Muscle layer of colon (tissue), 2 donors: Measurements from ENCODE around the gene SCAMP1.

ENCODE experiments used
- H3K27ac ChIP-seq: one replicate; pipeline ENCODE4 v1.7.0; 2013; ENCODE audit warnings: low read depth, mild to moderate bottlenecking, low read length, moderate library complexity
- H3K27me3 ChIP-seq, 2 donors: one replicate each; pipeline ENCODE4 v1.7.0; 2013; ENCODE audit warnings: low read length in 2 of 2, mild to moderate bottlenecking in 2 of 2; ENCODE audit not compliant: insufficient read depth in 2 of 2, control insufficient read depth in 1 of 2
- H3K36me3 ChIP-seq: one replicate; pipeline ENCODE4 v1.7.0; 2013; ENCODE audit warnings: mild to moderate bottlenecking, low read length; ENCODE audit not compliant: insufficient read depth
- H3K4me1 ChIP-seq: one replicate; pipeline ENCODE4 v1.7.0; 2013; ENCODE audit warnings: mild to moderate bottlenecking, low read length; ENCODE audit not compliant: insufficient read depth
- H3K4me3 ChIP-seq, 2 donors: one replicate each; pipeline ENCODE4 v1.7.0; 2013; ENCODE audit warnings: low read length in 2 of 2, low read depth in 1 of 2, mild to moderate bottlenecking in 1 of 2, moderate library complexity in 1 of 2
- H3K9ac ChIP-seq: one replicate; pipeline ENCODE4 v1.7.0; 2013; ENCODE audit warnings: low read length
- H3K9me3 ChIP-seq: one replicate; pipeline ENCODE4 v1.7.0; 2013; ENCODE audit warnings: mild to moderate bottlenecking, low read length
- donor health status: abdominal sarcoma.
- donor health status: Adenocarcinoma of cecum.

The SCAMP1 gene

DNA sequence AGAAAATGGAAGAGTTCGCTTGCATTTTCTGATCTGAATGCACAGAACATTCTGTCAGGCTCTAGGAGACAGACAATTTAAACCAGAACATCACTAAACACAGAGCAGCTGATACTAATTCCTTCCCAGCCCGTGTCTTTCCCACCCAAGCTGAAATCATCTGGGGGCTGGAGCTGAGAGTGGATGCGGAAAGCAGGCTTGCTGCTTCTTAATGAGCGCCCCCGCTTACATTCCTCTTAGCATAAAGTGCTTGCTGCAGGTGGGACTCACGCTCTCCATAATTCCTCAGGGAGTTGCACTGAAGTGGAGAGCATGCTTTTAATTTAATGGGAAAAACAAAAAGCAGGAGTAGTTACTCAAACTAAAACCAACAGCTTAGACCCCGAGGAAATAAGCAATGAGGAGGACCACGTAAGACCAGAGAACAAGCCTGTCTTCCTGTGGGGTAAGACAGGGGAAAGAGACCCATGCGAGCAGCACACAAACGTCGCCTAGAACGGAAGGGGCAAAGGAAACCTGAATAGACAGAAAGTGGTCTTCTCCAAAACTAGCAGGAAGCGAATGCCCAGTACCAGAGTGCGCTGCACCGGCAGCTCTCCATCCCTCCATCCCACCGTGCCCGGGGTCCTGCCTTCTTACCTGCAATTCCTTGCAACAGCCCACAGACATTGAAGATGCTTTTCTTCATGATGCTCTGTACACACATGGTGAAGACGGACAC, 148.9 kb downstream of the SCAMP1 start:
- Histone ChIP-seq H3K9me3 (no peaks in the 10 kb centered on the region), H3K4me1 (peaks cover 75% of the 10 kb centered on the region), H3K36me3 (no peaks in the 10 kb centered on the region), H3K9ac (peak overlapping the region; percentile 34), H3K27me3 (no peaks in the 10 kb centered on the region), H3K4me3 (peak overlapping the region in 1 of 2 donors; percentile 60), H3K27ac (no peak overlapping the region)

DNA sequence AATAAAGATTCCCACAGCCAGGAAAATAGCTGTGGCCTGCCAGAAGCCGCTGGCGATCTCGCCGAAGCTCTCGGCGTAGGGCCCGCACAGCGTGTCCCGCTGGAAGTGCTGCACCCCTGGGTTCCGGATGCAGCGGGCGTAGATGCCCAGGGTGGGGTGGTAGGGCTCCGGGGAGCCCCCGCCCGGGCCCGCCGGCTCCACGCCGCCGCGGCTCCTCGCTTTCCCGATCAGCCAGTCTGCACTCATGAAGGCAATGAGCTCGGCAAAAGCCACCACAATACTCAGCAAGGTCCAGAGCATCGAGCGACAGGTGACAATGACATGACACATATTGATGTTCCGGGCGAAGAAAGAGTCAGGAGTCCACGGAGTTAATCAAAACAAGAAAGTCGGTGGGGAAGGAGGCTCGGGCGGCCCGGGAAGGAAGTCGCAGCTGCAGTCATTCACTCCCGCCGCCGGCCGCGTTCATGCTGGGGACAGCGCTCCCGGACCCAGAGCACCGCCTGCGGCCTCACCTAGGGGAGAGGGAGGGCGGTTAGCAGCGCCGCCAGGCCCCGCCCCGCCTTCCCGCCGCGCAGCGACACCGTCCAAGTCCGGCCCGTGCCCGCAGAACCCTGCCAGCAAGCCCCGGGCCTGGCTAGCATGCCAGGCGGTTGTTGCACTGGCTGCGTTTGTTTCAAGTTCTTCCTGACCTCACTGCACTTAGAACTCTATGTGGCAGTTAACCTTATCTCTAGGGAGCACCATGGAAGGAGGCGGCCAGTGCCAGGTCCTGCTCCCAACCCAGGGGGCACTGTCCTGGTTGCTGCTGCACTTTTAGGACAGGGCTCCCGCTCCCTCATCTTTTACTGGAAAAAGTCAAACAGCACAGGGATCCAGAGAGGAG, 149.7 kb downstream of the SCAMP1 start:
- Histone ChIP-seq H3K9ac (peak overlapping the region; percentile 45), H3K27ac (peak overlapping the region; percentile 70), H3K36me3 (no peaks in the 10 kb centered on the region), H3K9me3 (no peaks in the 10 kb centered on the region), H3K4me1 (peaks cover 67% of the 10 kb centered on the region), H3K4me3 (peak overlapping the region; percentile 33 to 60), H3K27me3 (no peaks in the 10 kb centered on the region)

DNA sequence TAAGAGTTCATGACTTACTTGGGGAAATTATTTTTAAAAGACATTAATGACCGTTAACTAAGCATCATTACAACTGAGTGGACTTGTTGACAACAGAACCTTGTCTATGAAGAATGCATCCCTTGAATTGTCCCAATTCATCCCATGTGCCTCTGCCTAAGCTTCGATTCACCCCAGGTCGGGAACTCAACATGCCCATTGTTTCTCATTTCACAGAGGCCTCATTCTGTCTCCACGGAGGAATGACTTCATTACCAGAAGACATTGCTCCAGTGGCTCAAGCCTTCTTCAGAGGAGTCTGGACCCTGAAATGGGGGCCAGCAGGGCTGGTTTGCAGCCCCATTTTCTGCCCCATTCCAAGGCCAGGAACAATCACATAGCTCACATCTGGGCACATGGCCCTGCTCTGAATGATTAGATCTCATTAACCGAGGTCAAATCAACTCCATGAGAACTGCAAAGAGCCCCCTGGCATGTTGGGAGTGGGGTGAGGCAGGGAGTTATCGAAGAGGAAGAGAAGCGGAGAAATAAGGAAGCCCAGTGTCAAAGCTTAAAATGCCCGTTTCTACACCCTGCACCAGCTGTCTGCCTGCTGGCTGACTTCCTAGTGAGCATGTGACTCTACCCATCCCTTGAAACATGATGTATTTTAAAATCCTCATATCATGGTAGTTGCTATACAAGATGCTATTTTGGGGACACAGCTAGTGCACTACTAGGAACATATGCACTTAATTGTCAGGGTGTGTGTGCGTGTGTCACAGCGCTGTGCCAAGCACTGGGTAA, 150.9 kb downstream of the SCAMP1 start:
- H3K36me3 ChIP-seq: no peaks in the 10 kb centered on the region
- H3K27ac ChIP-seq: peak overlapping the region; percentile 50
- no peaks in the 10 kb centered on the region for H3K27me3 ChIP-seq
- no peaks in the 10 kb centered on the region for H3K9me3 ChIP-seq
- peaks cover 55% of the 10 kb centered on the region for H3K4me1 ChIP-seq
- H3K9ac ChIP-seq: peak overlapping the region; percentile 45
- no peak overlapping the region for H3K4me3 ChIP-seq

DNA sequence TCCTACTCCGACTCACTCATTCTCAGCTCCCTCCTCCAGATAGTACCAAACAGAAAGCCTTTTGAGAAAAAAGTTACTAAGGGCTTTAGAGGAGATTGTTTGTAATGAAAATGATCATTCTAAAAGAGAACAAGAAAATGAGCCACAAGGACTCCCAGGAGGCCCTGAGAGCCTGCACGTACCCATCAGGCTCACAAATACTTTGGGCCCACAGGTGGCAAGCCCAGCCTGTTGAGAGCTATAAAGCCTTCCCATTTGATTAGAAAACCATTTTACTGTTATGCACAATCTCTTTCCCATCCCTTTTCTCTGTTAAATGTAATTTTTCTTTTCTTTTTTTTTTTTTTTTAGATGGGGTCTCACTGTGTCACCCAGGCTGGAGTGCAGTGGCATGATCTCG, 152.0 kb downstream of the SCAMP1 start:
- Histone ChIP-seq H3K4me1 (peaks cover 44% of the 10 kb centered on the region), H3K27ac (no peak overlapping the region), H3K4me3 (no peak overlapping the region), H3K27me3 (no peaks in the 10 kb centered on the region), H3K9ac (no peak overlapping the region), H3K9me3 (no peaks in the 10 kb centered on the region), H3K36me3 (no peaks in the 10 kb centered on the region)

DNA sequence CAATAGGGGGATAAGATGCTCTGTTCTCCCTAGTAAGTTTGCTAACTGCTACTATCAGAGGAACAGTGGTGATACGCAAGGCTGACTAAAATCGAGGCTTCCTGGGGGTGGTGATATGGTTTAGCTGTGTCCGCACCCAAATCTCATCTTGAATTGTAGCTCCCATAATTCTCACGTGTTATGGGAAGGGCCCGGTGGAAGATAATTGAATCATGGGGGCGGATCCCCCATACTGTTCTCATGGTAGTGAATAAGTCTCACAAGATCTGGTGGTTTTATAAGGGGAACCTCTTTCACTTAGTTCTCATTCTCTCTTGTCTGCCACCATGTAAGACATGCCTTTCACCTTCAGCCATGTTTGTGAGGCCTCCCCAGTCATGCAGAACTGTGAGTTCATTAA, 153.0 kb downstream of the SCAMP1 start:
- H3K4me1 ChIP-seq: peaks cover 38% of the 10 kb centered on the region
- H3K27ac ChIP-seq: no peak overlapping the region
- no peaks in the 10 kb centered on the region for H3K36me3 ChIP-seq
- no peak overlapping the region for H3K9ac ChIP-seq
- no peaks in the 10 kb centered on the region for H3K9me3 ChIP-seq
- no peaks in the 10 kb centered on the region for H3K27me3 ChIP-seq
- H3K4me3 ChIP-seq: no peak overlapping the region

DNA sequence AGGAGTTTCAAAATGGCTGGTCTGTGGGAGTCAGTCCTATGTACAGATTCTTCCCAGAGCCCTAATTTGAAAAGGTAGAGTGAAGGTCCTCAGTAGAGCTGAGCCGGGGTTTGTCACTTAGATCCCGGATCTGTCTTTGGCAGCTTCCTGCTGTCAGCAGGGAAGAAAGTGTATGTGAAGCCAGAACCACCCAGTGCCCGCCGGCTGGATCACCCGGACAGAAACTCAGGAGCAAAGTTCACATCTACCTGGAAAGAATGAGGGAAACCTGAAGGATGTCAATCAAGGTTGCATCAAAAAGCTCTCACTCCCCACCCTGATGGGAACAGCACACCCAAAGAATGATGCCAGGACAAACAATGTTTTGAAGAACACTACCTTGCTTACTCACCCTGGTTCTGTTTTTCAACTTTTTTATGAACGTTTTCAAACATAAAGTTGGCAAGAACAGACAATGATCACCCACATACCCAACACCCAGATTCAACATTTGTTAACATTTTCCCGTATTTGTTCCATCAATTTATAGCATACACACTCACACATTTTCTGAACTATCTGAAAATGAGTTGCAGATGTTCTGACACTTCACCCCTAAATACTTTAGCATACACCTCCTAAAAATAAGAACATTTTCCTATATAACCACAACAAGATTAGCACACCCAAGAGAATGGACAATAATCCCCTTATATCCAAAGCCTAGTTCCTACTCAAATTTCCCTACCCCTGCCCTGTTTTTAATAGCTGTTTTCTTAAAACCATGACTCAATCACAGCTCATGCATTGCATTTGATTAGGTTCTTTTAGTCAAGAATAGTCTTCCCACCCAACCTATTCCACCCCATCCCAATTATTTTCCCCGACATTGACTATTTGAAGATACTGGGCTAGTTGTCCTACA, 154.3 kb downstream of the SCAMP1 start:
- Histone ChIP-seq H3K4me1 (peaks cover 45% of the 10 kb centered on the region), H3K27ac (no peak overlapping the region), H3K4me3 (no peak overlapping the region), H3K9ac (no peak overlapping the region), H3K27me3 (no peaks in the 10 kb centered on the region), H3K9me3 (no peaks in the 10 kb centered on the region), H3K36me3 (no peaks in the 10 kb centered on the region)

DNA sequence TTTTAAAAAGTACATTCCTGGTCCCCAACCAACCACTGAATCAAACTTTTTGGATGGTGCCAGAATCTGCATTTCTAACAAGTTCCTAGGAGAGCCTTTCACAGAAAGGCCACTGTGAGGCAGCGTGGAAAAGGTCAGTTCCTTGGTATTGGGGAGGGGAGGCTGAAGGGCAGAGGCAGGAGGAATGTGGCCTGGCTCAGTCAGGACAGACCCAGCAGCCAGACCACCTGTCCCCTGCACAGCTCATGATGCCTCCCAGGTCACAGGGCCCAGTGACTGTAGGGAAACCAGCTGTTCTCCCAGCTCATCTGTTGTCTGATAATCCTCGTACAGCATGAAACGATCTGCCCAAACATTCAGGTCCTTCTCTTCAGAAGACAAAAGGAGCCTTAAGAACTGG, 155.3 kb downstream of the SCAMP1 start:
- no peak overlapping the region for H3K4me3 ChIP-seq
- no peaks in the 10 kb centered on the region for H3K27me3 ChIP-seq
- H3K9me3 ChIP-seq: no peaks in the 10 kb centered on the region
- H3K9ac ChIP-seq: no peak overlapping the region
- no peak overlapping the region for H3K27ac ChIP-seq
- H3K36me3 ChIP-seq: no peaks in the 10 kb centered on the region
- H3K4me1 ChIP-seq: peaks cover 40% of the 10 kb centered on the region

DNA sequence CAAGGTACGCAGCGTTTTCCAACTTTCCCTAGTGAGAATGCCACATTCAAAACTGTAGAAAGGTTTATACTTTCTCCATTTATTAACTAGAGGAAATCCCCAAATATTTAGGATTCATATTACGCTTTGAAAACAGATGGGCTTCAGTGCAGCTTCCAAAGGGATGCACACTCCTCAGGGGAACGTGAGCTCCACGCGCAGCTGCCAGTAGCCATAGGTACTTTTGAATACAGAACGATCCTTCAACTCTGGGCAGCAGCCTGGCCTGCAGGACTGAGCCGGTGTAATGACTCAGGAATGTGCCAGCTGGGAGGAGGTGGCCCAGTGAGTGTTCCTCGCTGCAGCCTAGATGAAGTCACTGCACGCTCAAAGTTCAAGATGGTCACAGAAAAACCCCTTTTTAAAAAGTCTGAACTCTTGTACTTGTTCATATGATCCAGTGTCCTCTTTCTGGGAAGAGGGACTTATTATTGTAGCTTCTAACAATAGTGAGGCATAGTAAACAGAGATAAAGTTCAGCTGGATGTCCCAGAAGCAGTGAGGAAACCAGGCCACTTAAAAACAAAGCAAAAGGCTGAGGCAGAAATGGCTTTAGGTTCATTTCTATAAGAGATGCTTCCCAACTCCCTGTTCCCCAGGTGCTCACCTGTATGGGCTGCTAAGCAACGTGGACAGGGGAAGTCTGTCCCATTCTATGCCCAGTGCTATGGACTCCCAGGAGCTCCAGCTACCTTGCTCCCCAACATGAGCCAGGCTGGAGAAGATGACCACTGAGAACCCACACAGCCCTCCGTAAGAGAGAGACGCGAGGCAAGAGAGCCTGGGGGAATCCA, 158.2 kb downstream of the SCAMP1 start:
- Histone ChIP-seq H3K4me1 (peaks cover 31% of the 10 kb centered on the region), H3K27ac (peak overlapping the region; percentile 62), H3K4me3 (peak overlapping the region in 1 of 2 donors; percentile 12), H3K9me3 (no peaks in the 10 kb centered on the region), H3K9ac (no peak overlapping the region), H3K27me3 (no peaks in the 10 kb centered on the region), H3K36me3 (no peaks in the 10 kb centered on the region)

DNA sequence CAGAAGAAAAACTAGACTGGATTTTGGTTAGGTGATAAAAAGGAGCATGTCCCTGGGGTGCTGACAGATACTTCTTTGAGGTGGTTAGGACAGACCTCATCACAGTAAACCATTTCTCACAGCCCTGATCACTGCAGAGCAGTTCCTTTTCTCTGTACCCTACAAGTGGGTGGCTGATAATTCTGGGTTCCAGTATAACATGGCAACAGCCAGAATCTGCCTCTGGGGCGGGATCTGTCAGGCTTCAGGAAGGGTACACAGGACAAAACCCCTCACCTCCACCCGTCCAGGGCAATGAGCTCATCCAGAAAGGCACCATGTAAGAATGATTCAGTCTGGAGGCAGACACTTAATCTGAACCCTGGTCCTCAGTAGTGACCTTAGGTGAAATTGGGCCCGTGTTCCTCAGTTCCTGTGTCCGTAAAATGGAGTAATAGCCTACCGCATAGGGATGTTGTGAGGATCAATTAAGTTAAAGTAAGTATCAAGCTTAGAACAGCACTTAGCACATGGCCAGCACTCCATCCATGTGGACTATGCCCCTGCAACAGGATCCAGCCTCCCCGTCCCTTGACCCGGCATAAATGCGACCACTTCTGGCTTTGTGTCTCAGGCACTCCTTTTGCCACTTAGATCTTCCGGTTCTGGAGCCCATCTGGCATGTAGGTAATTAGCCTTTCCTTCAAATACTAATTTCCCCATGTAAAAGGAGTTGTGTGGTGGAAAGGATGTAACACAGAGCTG, 159.0 kb downstream of the SCAMP1 start:
- H3K4me1 ChIP-seq: peaks cover 31% of the 10 kb centered on the region

More for the DNA sequence above, 159.0 kb downstream of the SCAMP1 start:
- Histone ChIP-seq H3K9ac (no peak overlapping the region), H3K9me3 (no peaks in the 10 kb centered on the region), H3K27ac (peak overlapping the region; percentile 62), H3K4me3 (peak overlapping the region in 1 of 2 donors; percentile 12), H3K36me3 (no peaks in the 10 kb centered on the region), H3K27me3 (no peaks in the 10 kb centered on the region)
